MCF 10A (cell line): ENCODE results near the gene BRAT1. TPM values are rescaled to one million over a fixed set of nuclear protein-coding genes. Genes with fewer than 3 reads are reported as not detected.

ENCODE experiments used
- BruUV-seq: library from RNA; stranded (reverse); fragments of 400-500 nt; replicated peaks from 2 replicates; lab custom pipeline; 2021; lab: Mats Ljungman, UMichigan
- CTCF ChIA-PET: fragments of 300-600 bp; sonication (Branson Sonifier 250); formaldehyde crosslinking; extraction: SDS; loops from one replicate; lab custom pipeline; 2021; ENCODE audit warnings: antibody characterized with exemption, inconsistent platforms; lab: Yijun Ruan, JAX
- POLR2A ChIA-PET: fragments of 300-600, 350-650 bp; sonication (Branson Sonifier 250); formaldehyde crosslinking; extraction: SDS; loops from one replicate; lab custom pipeline; 2020; ENCODE audit warnings: antibody characterized with exemption, inconsistent platforms; lab: Yijun Ruan, JAX
- DNase-seq: peaks from one replicate; pipeline ENCODE4 v3.0.0-alpha.2; 2018; ENCODE audit not compliant: unreplicated experiment
- H3K27ac Mint-ChIP-seq: one replicate; pipeline ENCODE4 v1.8.0; 2022; ENCODE audit warnings: mild to moderate bottlenecking, low read depth, mixed read lengths; ENCODE audit not compliant: unreplicated experiment
- H3K27me3 Mint-ChIP-seq: one replicate; pipeline ENCODE4 v1.8.0; 2022; ENCODE audit warnings: mixed read lengths; ENCODE audit not compliant: insufficient read depth, unreplicated experiment
- H3K36me3 Mint-ChIP-seq: one replicate; pipeline ENCODE4 v1.8.0; 2022; ENCODE audit warnings: mild to moderate bottlenecking, moderate library complexity, mixed read lengths; ENCODE audit not compliant: insufficient read depth, unreplicated experiment
- H3K4me1 Mint-ChIP-seq: one replicate; pipeline ENCODE4 v1.8.0; 2022; ENCODE audit warnings: mixed read lengths; ENCODE audit not compliant: insufficient read depth, unreplicated experiment
- H3K4me3 Mint-ChIP-seq: one replicate; pipeline ENCODE4 v1.8.0; 2022; ENCODE audit warnings: mild to moderate bottlenecking, moderate library complexity, mixed read lengths; ENCODE audit not compliant: unreplicated experiment
- H3K9me3 Mint-ChIP-seq: one replicate; pipeline ENCODE4 v1.8.0; 2022; ENCODE audit warnings: mixed read lengths; ENCODE audit not compliant: unreplicated experiment
- intact Hi-C: fragments of 100-400 bp; cut with micrococcal nuclease; formaldehyde crosslinking; loops from 2 replicates; pipeline ENCODE4 v1.14.1; 2022
- microRNA-seq: library from miRNA; unstranded; fragments of <30 nt; microRNA quantifications from one replicate; pipeline ENCODE4 v1.2.0, GENCODE V29; 2022
- total RNA-seq: library from RNA; stranded (reverse); gene quantifications from 2 replicates; pipeline ENCODE4 v1.2.3, GENCODE V29; 2022
- TF ChIP-seq, protein P1 (sequence below): fragments of 200-600 bp; IDR thresholded peaks from one replicate; pipeline ENCODE4 v1.8.0; 2022; ENCODE audit warnings: antibody characterized with exemption, mild to moderate bottlenecking; ENCODE audit not compliant: unreplicated experiment

The BRAT1 gene
- total RNA-seq, 1 experiment from 2014 or later = 18.0 TPM

DNA sequence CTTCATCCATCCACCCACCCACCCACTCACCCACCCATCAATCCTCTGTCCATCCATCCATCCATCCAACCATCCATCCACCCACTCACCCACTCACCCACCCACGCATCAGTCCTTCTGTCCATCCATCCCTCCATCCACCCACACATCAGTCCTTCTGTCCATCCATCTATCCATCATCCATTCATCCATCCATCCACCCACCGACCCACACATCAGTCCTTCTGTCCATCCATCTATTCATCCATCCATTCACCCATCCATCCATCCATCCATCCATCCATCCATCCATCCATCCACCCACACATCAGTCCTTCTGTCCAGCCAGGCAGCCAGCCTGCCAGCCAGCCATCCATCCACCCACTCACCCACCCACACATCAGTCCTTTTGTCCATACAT, 63.3 kb downstream of the BRAT1 start:
- H3K4me3 Mint-ChIP-seq = no peak overlapping the region

DNA sequence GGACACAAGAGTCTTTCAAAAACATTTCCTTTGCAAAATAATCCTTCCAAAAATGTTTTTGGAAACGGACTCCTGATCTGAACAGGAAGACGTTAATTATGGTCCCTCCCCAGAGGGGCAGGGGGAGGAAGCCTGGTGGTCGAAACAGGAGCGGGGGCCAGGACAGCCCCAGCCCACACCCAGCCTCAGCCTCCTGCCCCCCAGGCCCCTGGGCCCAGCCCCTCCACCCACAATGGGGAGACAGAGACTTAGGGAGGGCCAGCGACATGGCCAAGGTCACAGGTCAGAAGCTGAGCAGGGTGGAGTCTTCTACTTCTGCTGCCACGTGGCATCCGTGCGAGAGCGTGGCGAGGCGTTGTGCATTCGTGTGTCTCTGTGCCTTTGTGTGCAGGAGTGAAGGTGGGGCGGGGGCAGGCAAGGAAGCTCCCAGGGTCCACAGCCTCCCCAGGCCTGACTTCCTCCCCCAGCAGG, 65.1 kb downstream of the BRAT1 start:
- CTCF ChIA-PET = no interaction called here

More for the DNA sequence above, 63.3 kb downstream of the BRAT1 start:
- Mint-ChIP-seq H3K4me1 (peaks cover 7% of the 10 kb centered on the region), H3K9me3 (peaks cover 14% of the 10 kb centered on the region), H3K27ac (no peak overlapping the region), H3K27me3 (peaks cover 31% of the 10 kb centered on the region), H3K36me3 (peaks cover 4% of the 10 kb centered on the region)
- ChIA-PET CTCF (no interaction called here), POLR2A (interaction anchor here (0.7 kb wide), 1 partner anchor 21 kb away, joined by 3 read pairs; no protein-coding TSS in a partner anchor)
- no TSS peak for BruUV-seq
- intact Hi-C loops = no loop called here
- no peak for DNase-seq
- TF ChIP-seq, protein P1, sequence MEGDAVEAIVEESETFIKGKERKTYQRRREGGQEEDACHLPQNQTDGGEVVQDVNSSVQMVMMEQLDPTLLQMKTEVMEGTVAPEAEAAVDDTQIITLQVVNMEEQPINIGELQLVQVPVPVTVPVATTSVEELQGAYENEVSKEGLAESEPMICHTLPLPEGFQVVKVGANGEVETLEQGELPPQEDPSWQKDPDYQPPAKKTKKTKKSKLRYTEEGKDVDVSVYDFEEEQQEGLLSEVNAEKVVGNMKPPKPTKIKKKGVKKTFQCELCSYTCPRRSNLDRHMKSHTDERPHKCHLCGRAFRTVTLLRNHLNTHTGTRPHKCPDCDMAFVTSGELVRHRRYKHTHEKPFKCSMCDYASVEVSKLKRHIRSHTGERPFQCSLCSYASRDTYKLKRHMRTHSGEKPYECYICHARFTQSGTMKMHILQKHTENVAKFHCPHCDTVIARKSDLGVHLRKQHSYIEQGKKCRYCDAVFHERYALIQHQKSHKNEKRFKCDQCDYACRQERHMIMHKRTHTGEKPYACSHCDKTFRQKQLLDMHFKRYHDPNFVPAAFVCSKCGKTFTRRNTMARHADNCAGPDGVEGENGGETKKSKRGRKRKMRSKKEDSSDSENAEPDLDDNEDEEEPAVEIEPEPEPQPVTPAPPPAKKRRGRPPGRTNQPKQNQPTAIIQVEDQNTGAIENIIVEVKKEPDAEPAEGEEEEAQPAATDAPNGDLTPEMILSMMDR = no peak

DNA sequence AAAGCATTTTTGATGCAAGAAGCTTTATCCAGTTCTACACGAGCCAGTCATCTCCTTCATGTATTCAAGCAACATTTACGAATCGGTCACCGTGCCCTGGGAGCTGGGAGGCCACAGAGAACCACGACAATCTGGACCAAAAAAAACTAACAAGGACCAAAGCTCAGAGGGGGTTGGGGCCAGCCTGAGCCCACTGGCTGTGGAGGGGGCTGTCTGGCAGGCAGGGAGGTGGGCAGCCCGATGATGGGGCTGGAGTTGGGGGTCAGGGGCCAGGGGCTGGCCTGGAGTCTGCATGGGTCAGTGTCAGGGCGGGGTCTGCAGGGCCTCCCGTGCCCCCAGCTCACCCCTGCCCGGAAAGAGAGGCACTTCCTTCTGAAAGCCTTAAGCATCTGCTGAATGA, 66.6 kb downstream of the BRAT1 start:
- H3K27me3 Mint-ChIP-seq = peaks cover 28% of the 10 kb centered on the region
- POLR2A ChIA-PET = no interaction called here
- H3K4me3 Mint-ChIP-seq = no peak overlapping the region
- DNase-seq = no peak
- BruUV-seq = no TSS peak
- H3K36me3 Mint-ChIP-seq = peaks cover 4% of the 10 kb centered on the region
- H3K4me1 Mint-ChIP-seq = peaks cover 5% of the 10 kb centered on the region
- intact Hi-C loops = no loop called here
- TF ChIP-seq, protein P1 = no peak
- H3K9me3 Mint-ChIP-seq = peaks cover 14% of the 10 kb centered on the region
- H3K27ac Mint-ChIP-seq = no peak overlapping the region
- CTCF ChIA-PET = no interaction called here

More for the DNA sequence above, 65.1 kb downstream of the BRAT1 start:
- TF ChIP-seq, protein P1 = no peak
- peaks cover 7% of the 10 kb centered on the region for H3K4me1 Mint-ChIP-seq
- no peak for DNase-seq
- H3K9me3 Mint-ChIP-seq = peaks cover 14% of the 10 kb centered on the region
- H3K27me3 Mint-ChIP-seq = peaks cover 31% of the 10 kb centered on the region
- H3K4me3 Mint-ChIP-seq = no peak overlapping the region
- H3K36me3 Mint-ChIP-seq = peaks cover 4% of the 10 kb centered on the region
- BruUV-seq = no TSS peak
- intact Hi-C loops = no loop called here
- H3K27ac Mint-ChIP-seq = no peak overlapping the region
- POLR2A ChIA-PET = no interaction called here

- Mint-ChIP-seq H3K36me3 (peaks cover 4% of the 10 kb centered on the region), H3K27ac (no peak overlapping the region), H3K9me3 (peaks cover 14% of the 10 kb centered on the region), H3K4me3 (no peak overlapping the region), H3K4me1 (peaks cover 1% of the 10 kb centered on the region), H3K27me3 (peaks cover 24% of the 10 kb centered on the region)
- TF ChIP-seq, protein P1 = no peak
- intact Hi-C loops = no loop called here
- ChIA-PET POLR2A (no interaction called here), CTCF (no interaction called here)
- BruUV-seq = no TSS peak
- no peak for DNase-seq
These were observed 67.1 kb downstream of the BRAT1 start for GRCh38 chr7:2488272-2488645.

Small RNA genes within 50 kb of the gene (microRNA-seq; reads per million reads assigned to microRNA genes)
- gene MIR4648 = not detected

Other genes with a start within 250 kb of the BRAT1 start
- gene SNX8, start 241.1 kb downstream of the BRAT1 start, total RNA-seq = 31.0 and 31.2 TPM in 2 replicates
- 258 and 290 TPM in 2 replicates for gene EIF3B, start 200.7 kb downstream of the BRAT1 start, total RNA-seq
- gene CHST12, start 151.9 kb downstream of the BRAT1 start, total RNA-seq = 9.8 and 9.9 TPM in 2 replicates
- not detected in 2 replicates for gene GRIFIN, start 79.1 kb downstream of the BRAT1 start, total RNA-seq
- 1.7 and 2.4 TPM in 2 replicates for gene LFNG, start 35.8 kb downstream of the BRAT1 start, total RNA-seq
- gene IQCE, start 3.5 kb upstream of the BRAT1 start, total RNA-seq = 16.7 and 23.9 TPM in 2 replicates
- gene TTYH3, start 76.5 kb upstream of the BRAT1 start, total RNA-seq = 20.9 and 34.7 TPM in 2 replicates
- gene AMZ1, start 132.7 kb upstream of the BRAT1 start, total RNA-seq = not detected in 2 replicates